KOPT-K1 (cell line): Measurements from ENCODE around the gene CNN3.

Source experiments
- H3K27ac ChIP-seq: fragments of 200-600 bp; sonication (generic); 2 replicates; pipeline ENCODE4 v1.5.1; 2016; ENCODE audit warnings: antibody characterized with exemption, mild to moderate bottlenecking, low read depth, low read length; ENCODE audit not compliant: poor library complexity, severe bottlenecking
- H3K36me3 ChIP-seq: fragments of 200-600 bp; sonication (generic); 2 replicates; pipeline ENCODE4 v1.5.1; 2017; ENCODE audit warnings: antibody characterized with exemption, mild to moderate bottlenecking, low read length, moderate library complexity; ENCODE audit not compliant: insufficient read depth
- H3K9me3 ChIP-seq: fragments of 200-600 bp; sonication (generic); 2 replicates; pipeline ENCODE4 v1.5.1; 2017; ENCODE audit warnings: antibody characterized with exemption, low read length, mild to moderate bottlenecking; ENCODE audit not compliant: insufficient read depth, poor library complexity, severe bottlenecking

CNN3 gene

GRCh38 chr1:94851571-94851970, 75.3 kb downstream of the CNN3 start:
- no peak overlapping the region for H3K27ac ChIP-seq
- no peaks in the 10 kb centered on the region for H3K36me3 ChIP-seq
- H3K9me3 ChIP-seq, result no peaks in the 10 kb centered on the region
